Esophagus mucosa (tissue), 1 donor: Measurements from ENCODE around the gene GTF2H3. TPM values are rescaled to one million over a fixed set of nuclear protein-coding genes. Genes with fewer than 3 reads are reported as not detected.

Experiments used
- ATAC-seq: fragments of 200-7000 bp; cut with Tn5 transposase; one replicate; pipeline ENCODE4 v1.9.1; 2020
- total RNA-seq: library from RNA; stranded (reverse); gene quantifications from one replicate; pipeline ENCODE4 v1.2.4, GENCODE V29; 2023
- donor health status: DM: yes; HTN: yes; CAD: no.

Gene GTF2H3
- total RNA-seq, 1 donor from 2014 or later, result 31.5 TPM

GRCh38 chr12:123645878-123646277, 12.2 kb downstream of the GTF2H3 start:
- no peak for ATAC-seq

GRCh38 chr12:123648401-123648800, 14.8 kb downstream of the GTF2H3 start:
- no peak for ATAC-seq

- ATAC-seq, result no peak
Observed at GRCh38 chr12:123654129-123654701, 20.6 kb downstream of the GTF2H3 start.

GRCh38 chr12:123655420-123655819, 21.8 kb downstream of the GTF2H3 start:
- ATAC-seq, result no peak

- ATAC-seq, result no peak
Observed at GRCh38 chr12:123656392-123656791, 22.8 kb downstream of the GTF2H3 start.

GRCh38 chr12:123657211-123657610, 23.6 kb downstream of the GTF2H3 start:
- no peak for ATAC-seq

- ATAC-seq, result peak; percentile 82
Observed at GRCh38 chr12:123659996-123660727, 26.5 kb downstream of the GTF2H3 start.

GRCh38 chr12:123667771-123668170, 34.1 kb downstream of the GTF2H3 start:
- no peak for ATAC-seq

GRCh38 chr12:123670882-123671728, 37.5 kb downstream of the GTF2H3 start, which contains the start of gene TCTN2:
TCTN2 (plus strand) TSS chr12:123671113; CDS start chr12:123671241, 128 bp downstream.
- peak; percentile 96 for ATAC-seq

GRCh38 chr12:123671876-123672275, 38.2 kb downstream of the GTF2H3 start:
- no peak for ATAC-seq

- no peak for ATAC-seq
Observed at GRCh38 chr12:123675436-123675835, 41.8 kb downstream of the GTF2H3 start.

GRCh38 chr12:123676616-123677320, 43.1 kb downstream of the GTF2H3 start:
- ATAC-seq, result no peak

GRCh38 chr12:123678981-123679380, 45.4 kb downstream of the GTF2H3 start:
- no peak for ATAC-seq

- no peak for ATAC-seq
Observed at GRCh38 chr12:123681605-123682004, 48.0 kb downstream of the GTF2H3 start.

GRCh38 chr12:123683964-123684363, 50.3 kb downstream of the GTF2H3 start:
- ATAC-seq, result no peak

- ATAC-seq, result no peak
Observed at GRCh38 chr12:123686636-123687190, 53.1 kb downstream of the GTF2H3 start.

- peak; percentile 29 for ATAC-seq
Observed at GRCh38 chr12:123690191-123690840, 56.7 kb downstream of the GTF2H3 start.

- ATAC-seq, result no peak
Observed at GRCh38 chr12:123696207-123696606, 62.6 kb downstream of the GTF2H3 start.

GRCh38 chr12:123696646-123697045, 63.0 kb downstream of the GTF2H3 start:
- ATAC-seq, result no peak

- no peak for ATAC-seq
Observed at GRCh38 chr12:123705935-123706334, 72.3 kb downstream of the GTF2H3 start.

- ATAC-seq, result no peak
Observed at GRCh38 chr12:123707466-123707865, 73.8 kb downstream of the GTF2H3 start.
